Kidney (tissue), 14 donors: ENCODE results near the gene KIRREL2. TPM values are rescaled to one million over a fixed set of nuclear protein-coding genes. Genes with fewer than 3 reads are reported as not detected.
A peak's percentile ranks its signal among the peaks of the same experiment; 100 is the strongest.

ENCODE experiments used
- DNase-seq, 5 donors: peaks; one replicate each; pipeline ENCODE4 v3.0.0-alpha.2; 2013 to 2020
- FAIRE-seq: peaks from 2 replicates; lab custom pipeline; 2012; peaks lifted over from hg19 to GRCh38; lab: Jason Lieb, UNC
- H3K27ac ChIP-seq, 2 donors: one replicate each; pipeline ENCODE4 v1.7.0; 2013; ENCODE audit warnings: low read depth in 2 of 2, low read length in 2 of 2, inconsistent platforms in 1 of 2
- H3K27me3 ChIP-seq: one replicate; pipeline ENCODE4 v1.7.1; 2013; ENCODE audit warnings: low read length, inconsistent platforms; ENCODE audit not compliant: control insufficient read depth, insufficient read depth
- H3K36me3 ChIP-seq, 3 donors: one replicate each; pipeline versions ENCODE4 v1.7.0 to v1.7.1; 2013; ENCODE audit warnings: low read length in 3 of 3, control low read depth in 1 of 3, inconsistent platforms in 1 of 3; ENCODE audit not compliant: insufficient read depth in 3 of 3, control insufficient read depth in 2 of 3
- H3K4me1 ChIP-seq, 3 donors: one replicate each; pipeline versions ENCODE4 v1.7.0 to v1.7.1; 2013; ENCODE audit warnings: low read length in 3 of 3, inconsistent platforms in 1 of 3, low read depth in 1 of 3; ENCODE audit not compliant: control insufficient read depth in 2 of 3, insufficient read depth in 2 of 3
- H3K4me3 ChIP-seq, 3 donors: one replicate each; pipeline versions ENCODE4 v1.7.0 to v1.8.1; 2013; ENCODE audit warnings: low read length in 3 of 3, control low read depth in 1 of 3, inconsistent platforms in 1 of 3
- H3K9ac ChIP-seq, 3 donors: one replicate each; pipeline versions ENCODE4 v1.7.0 to v1.7.1; 2013; ENCODE audit warnings: low read length in 3 of 3, control low read depth in 1 of 3, inconsistent platforms in 1 of 3
- H3K9me3 ChIP-seq, 3 donors: one replicate each; pipeline versions ENCODE4 v1.7.0 to v1.7.1; 2013; ENCODE audit warnings: low read length in 3 of 3, control low read depth in 1 of 3, inconsistent platforms in 1 of 3; ENCODE audit not compliant: control insufficient read depth in 2 of 3, insufficient read depth in 1 of 3
- intact Hi-C: fragments of 100-400 bp; cut with DNase I; formaldehyde crosslinking; loops from one replicate; pipeline ENCODE4 v1.11.1; 2022
- polyA plus RNA-seq: library from polyadenylated mRNA; stranded (reverse); fragments of 350-450 nt; fragmentation: Illumina TruSeq; extraction: RNeasy Lipid Tissue Mini Kit (QIAGEN cat#74804); gene quantifications from one replicate; pipeline ENCODE4 v1.2.3, GENCODE V29; 2014; ENCODE audit warnings: low read depth, low replicate concordance; ENCODE audit not compliant: insufficient read depth
- total RNA-seq: library from RNA; stranded (reverse); fragmentation: NEBNext Ultra II Directional; extraction: Animal tissue kit (Norgen Biotek cat#: 25700); gene quantifications from one replicate; pipeline ENCODE4 v1.2.1, GENCODE V29; 2021
- TF ChIP-seq, protein P1 (sequence below): IDR thresholded peaks from 3 replicates; pipeline ENCODE4 v1.5.1; 2012; ENCODE audit warnings: mild to moderate bottlenecking, moderate library complexity, borderline replicate concordance; ENCODE audit not compliant: insufficient read depth; ENCODE audit errors: extremely low read depth
- donor health status: control.
- donor health status: control.
- donor health status: control.
- donor health status: control.
- donor health status: control.
- donor health status: DM: yes; HTN: yes; CAD: no.
- donor health status: Normal renal cell carcinoma (clear cell type).

Gene KIRREL2
- total and polyA plus RNA-seq, 2 donors from 2014 or later = 0.82 TPM; not detected in 1

DNA sequence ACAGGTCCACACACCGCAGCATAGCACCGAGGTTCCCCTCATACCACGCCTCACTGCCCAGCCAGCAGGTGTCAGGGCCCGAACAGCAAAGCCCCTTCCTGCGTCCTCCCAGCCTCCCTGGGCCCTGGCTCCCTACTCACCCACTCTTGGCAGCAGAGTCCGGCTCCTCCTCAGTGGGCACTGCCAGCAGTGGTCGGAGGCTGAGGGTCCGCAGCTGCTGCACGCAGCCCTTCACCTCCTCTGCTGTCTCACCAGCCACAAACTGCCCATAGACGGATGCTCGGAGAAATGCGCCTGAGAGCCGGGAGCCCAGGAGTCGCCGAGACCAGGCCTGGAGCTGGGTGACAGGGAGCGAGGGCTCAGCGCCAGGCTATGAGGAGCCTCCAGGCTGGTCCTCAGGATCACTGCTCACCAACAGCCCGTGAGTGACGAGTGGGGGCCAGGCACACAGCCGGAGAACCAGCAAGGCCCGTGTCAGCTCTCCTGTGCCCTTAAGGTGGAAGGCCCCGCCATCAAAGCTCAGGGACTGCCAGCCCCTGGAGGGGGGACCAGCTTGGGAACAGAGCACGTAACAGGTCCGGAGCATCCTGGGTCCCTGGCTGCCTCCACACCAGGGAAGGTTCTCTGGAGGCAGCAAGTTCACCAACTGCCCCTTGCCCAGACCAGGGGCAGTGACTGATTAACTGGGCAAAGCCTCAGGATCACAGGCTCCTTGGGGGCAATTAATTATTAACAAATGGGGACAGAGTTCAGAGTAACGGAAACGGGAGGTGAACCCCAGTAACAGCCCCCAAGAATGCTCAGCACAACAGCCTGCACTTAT is 44.3 kb upstream of the KIRREL2 start, which contains the start of gene PRODH2:
Gene PRODH2 (minus strand): TSS at position 626 of the 823 bp plus-strand sequence. CDS start 40 bp downstream, at position 586.
- intact Hi-C loops = no loop called here
- peak within 1 kb of the TSS in 1 of 3 donors; percentile 26 for H3K9ac ChIP-seq
- peak in 2 of 5 donors; percentile 16 to 44 for DNase-seq

DNA sequence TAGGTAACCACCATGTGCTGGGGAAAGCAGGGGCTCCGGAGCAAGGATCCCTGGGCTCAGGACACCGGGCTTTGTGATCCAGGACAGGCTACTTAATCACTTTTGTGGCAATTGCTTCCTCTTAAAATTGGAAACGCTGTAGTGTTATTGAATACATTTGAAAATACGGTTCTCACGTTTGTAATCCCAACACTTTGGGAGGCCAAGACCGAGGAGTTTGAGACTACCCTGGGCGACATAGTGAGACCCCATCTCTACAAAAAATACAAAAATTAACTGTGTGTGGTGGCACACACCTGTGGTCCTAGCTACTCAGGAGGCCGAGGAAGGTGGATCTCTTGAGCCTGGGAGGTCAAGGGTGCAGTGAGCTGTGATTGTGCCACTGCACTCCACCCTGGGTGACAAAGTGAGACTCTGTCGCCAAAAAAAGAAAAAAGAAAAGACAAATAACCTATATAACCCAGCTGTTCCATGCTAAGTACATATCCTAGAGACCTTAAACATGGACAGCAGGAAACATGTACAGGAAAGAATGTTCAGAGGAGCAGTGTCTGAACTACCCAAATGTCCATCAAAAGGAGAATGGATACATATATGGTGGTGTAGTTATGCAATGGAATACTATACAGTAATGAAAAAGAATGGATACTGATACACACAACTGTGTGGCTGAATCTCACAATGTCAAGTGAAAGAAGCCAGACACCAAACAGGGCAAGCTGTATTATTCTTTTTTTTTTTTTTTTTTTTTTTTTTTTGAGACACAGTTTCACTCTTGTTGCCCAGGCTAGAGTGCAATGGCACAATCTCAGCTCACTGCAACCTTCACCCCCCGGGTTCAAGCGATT is 43.4 kb upstream of the KIRREL2 start:
- intact Hi-C loops = no loop called here
- FAIRE-seq = no peak
- no peak for DNase-seq
- TF ChIP-seq, protein P1, sequence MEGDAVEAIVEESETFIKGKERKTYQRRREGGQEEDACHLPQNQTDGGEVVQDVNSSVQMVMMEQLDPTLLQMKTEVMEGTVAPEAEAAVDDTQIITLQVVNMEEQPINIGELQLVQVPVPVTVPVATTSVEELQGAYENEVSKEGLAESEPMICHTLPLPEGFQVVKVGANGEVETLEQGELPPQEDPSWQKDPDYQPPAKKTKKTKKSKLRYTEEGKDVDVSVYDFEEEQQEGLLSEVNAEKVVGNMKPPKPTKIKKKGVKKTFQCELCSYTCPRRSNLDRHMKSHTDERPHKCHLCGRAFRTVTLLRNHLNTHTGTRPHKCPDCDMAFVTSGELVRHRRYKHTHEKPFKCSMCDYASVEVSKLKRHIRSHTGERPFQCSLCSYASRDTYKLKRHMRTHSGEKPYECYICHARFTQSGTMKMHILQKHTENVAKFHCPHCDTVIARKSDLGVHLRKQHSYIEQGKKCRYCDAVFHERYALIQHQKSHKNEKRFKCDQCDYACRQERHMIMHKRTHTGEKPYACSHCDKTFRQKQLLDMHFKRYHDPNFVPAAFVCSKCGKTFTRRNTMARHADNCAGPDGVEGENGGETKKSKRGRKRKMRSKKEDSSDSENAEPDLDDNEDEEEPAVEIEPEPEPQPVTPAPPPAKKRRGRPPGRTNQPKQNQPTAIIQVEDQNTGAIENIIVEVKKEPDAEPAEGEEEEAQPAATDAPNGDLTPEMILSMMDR = no peak
- no peak overlapping the region for H3K27ac ChIP-seq
- peaks cover 0 to 4% (median 0%) of the 10 kb centered on the region in 3 donors for H3K4me1 ChIP-seq
- H3K27me3 ChIP-seq = no peaks in the 10 kb centered on the region
- H3K36me3 ChIP-seq = no peaks in the 10 kb centered on the region
- H3K4me3 ChIP-seq = no peak overlapping the region
- no peaks in the 10 kb centered on the region for H3K9me3 ChIP-seq
- no peak overlapping the region for H3K9ac ChIP-seq

More for the DNA sequence above, 44.3 kb upstream of the KIRREL2 start, which contains the start of gene PRODH2:
- Histone ChIP-seq H3K36me3 (no peaks in the 10 kb centered on the region), H3K27me3 (no peaks in the 10 kb centered on the region), H3K4me3 (peak within 1 kb of the TSS in 2 of 3 donors; percentile 69 to 79), H3K9me3 (no peaks in the 10 kb centered on the region), H3K4me1 (peaks cover 0 to 4% (median 0%) of the 10 kb centered on the region in 3 donors), H3K27ac (peak within 1 kb of the TSS; percentile 51 to 65)
- TF ChIP-seq, protein P1 = no peak
- FAIRE-seq = no peak

DNA sequence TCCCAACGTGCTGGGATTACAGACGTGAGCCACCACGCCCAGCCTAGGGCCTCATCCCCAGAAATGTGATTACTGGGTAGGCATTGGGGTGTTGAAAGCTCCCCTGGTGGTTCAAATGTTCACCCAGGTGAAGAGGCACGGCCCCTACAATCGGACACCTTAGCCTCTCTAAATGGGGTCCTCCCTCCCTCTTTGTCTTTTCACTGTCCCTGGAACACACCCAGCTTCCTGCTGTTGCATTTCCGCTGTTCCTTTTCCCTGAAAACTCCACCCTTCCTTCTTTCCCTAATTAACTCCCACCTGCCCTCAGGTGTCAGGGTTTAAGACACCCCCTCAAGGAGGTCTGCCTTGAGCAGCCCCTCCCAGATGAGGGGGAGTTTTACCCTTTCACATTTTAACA is 40.4 kb upstream of the KIRREL2 start:
- Histone ChIP-seq H3K9ac (no peak overlapping the region), H3K36me3 (no peaks in the 10 kb centered on the region), H3K27ac (no peak overlapping the region), H3K4me1 (peaks cover 0 to 4% (median 0%) of the 10 kb centered on the region in 3 donors), H3K27me3 (no peaks in the 10 kb centered on the region), H3K4me3 (no peak overlapping the region), H3K9me3 (no peaks in the 10 kb centered on the region)
- TF ChIP-seq, protein P1 = no peak
- intact Hi-C loops = no loop called here
- FAIRE-seq (no peak), DNase-seq (no peak)
